Spleen (tissue), 11 donors: Measurements from ENCODE around the gene PLEKHB1. TPM values are rescaled to one million over a fixed set of nuclear protein-coding genes. Genes with fewer than 3 reads are reported as not detected.

Experiments used
- DNase-seq: peaks from one replicate; pipeline ENCODE4 v3.0.0-alpha.2; 2020
- H3K27ac ChIP-seq, 8 donors: fragments of 200-600 bp; sonication (generic) in 7 of 8; 1 replicate in 4 of 8; 2 replicates in 4 of 8; pipeline versions ENCODE4 v1.5.0 to v1.8.0; 2016 to 2021; ENCODE audit warnings: inconsistent platforms in 4 of 8, mild to moderate bottlenecking in 4 of 8, moderate library complexity in 1 of 8
- H3K27me3 ChIP-seq, 7 donors: fragments of 200-600 bp; sonication (generic) in 6 of 7; replicated peaks in 1 of 7; 1 replicate in 4 of 7; 2 replicates in 3 of 7; pipeline versions ENCODE4 v1.5.0 to v1.8.0; 2016 to 2021; ENCODE audit warnings: inconsistent platforms in 3 of 7, mild to moderate bottlenecking in 1 of 7
- H3K36me3 ChIP-seq, 6 donors: fragments of 200-600 bp; sonication (generic) in 5 of 6; 1 replicate in 4 of 6; 2 replicates in 2 of 6; pipeline versions ENCODE4 v1.5.0 to v1.8.0; 2016 to 2021; ENCODE audit warnings: inconsistent platforms in 2 of 6
- H3K4me1 ChIP-seq, 6 donors: fragments of 200-600 bp; sonication (generic) in 5 of 6; 1 replicate in 3 of 6; 2 replicates in 3 of 6; pipeline versions ENCODE4 v1.5.0 to v1.8.0; 2016 to 2021; ENCODE audit warnings: inconsistent platforms in 3 of 6
- H3K4me3 ChIP-seq, 8 donors: fragments of 200-600 bp; sonication (generic) in 7 of 8; 1 replicate in 4 of 8; 2 replicates in 4 of 8; pipeline versions ENCODE4 v1.5.0 to v1.8.0; 2016 to 2021; ENCODE audit warnings: inconsistent platforms in 4 of 8, mild to moderate bottlenecking in 4 of 8, moderate library complexity in 2 of 8
- H3K9me3 ChIP-seq, 8 donors: fragments of 200-600 bp; sonication (generic) in 7 of 8; 1 replicate in 4 of 8; 2 replicates in 4 of 8; pipeline versions ENCODE4 v1.5.0 to v1.8.0; 2016 to 2021; ENCODE audit warnings: inconsistent platforms in 4 of 8
- CTCF ChIP-seq, 11 experiments: fragments of 200-600 bp in 7 of 11; fragments of 450-650 bp in 4 of 11; sonication (generic) in 4 of 11; IDR thresholded peaks in 8 of 11; conservative IDR thresholded peaks in 3 of 11; 1 replicate in 7 of 11; 2 replicates in 4 of 11; pipeline versions ENCODE4 v1.4.0 to v1.8.0; 2016 to 2021; ENCODE audit warnings: antibody characterized with exemption in 11 of 11, inconsistent platforms in 4 of 11, mild to moderate bottlenecking in 1 of 11
- POLR2A ChIP-seq, 3 donors: fragments of 450-650 bp; IDR thresholded peaks; one replicate each; pipeline ENCODE4 v1.5.1; 2017; ENCODE audit warnings: antibody characterized with exemption in 3 of 3, mild to moderate bottlenecking in 1 of 3
- POLR2AphosphoS5 ChIP-seq, 3 donors: sonication (generic); formaldehyde crosslinking; IDR thresholded peaks; one replicate each; pipeline ENCODE4 v1.5.1; 2017; ENCODE audit warnings: antibody characterized with exemption in 3 of 3
- WGBS, 5 donors: extraction: QIAGEN DNeasy Blood & Tissue Kit in 3 of 5; methylation state at CpG; one replicate each; pipeline versions ENCODE4 v1.1.5 to v1.1.7; 2013 to 2018; 5-methylcytosine and 5-hydroxymethylcytosine counted together
- intact Hi-C: fragments of 100-400 bp; cut with DNase I; formaldehyde crosslinking; loops from one replicate; pipeline ENCODE4 v1.15.0; 2023; ENCODE audit warnings: low total_unique reads
- polyA plus RNA-seq, 3 donors: library from polyadenylated mRNA; stranded (reverse); fragments of 200-250 nt; gene quantifications; one replicate each; pipeline ENCODE4 v1.2.1, GENCODE V29; 2013
- total RNA-seq, 7 donors: library from RNA; depleted of rRNA in 3 of 7; stranded (reverse); fragments of >200 nt in 3 of 7; fragmentation: NEBNext Ultra II Directional in 4 of 7; extraction: Animal tissue kit (Norgen Biotek cat#: 25700) in 4 of 7; gene quantifications; one replicate each; pipeline versions ENCODE4 v1.1.0 to v1.2.1, GENCODE V29; 2016 to 2021
- donor health status: healthy with polysubstance abuse.
- donor health status: DM: no; HTN: no; CAD: no; lungs with moderate emphysema.
- donor health status: DM: no; HTN: no; CAD: no.
- donor health status: Bipolar disorder and iron deficiency.
- donor health status: healthy.
- donor health status: DM: no; HTN: no; CAD: no.
- donor health status: DM: yes; HTN: yes; CAD: no.

PLEKHB1 gene
- total and polyA plus RNA-seq, 10 donors: 2.0 to 12.3 (median 7.5) TPM

GRCh38 chr11:73660497-73661034 lies 14.2 kb downstream of the PLEKHB1 start:
- DNase-seq: no peak
- TF ChIP-seq POLR2AphosphoS5 (IDR thresholded peaks at IDR 0.05): no peak
- no peak for TF ChIP-seq CTCF (IDR thresholded peaks at IDR 0.05 in 8 of 11, conservative IDR thresholded peaks at IDR 0.05 in 3 of 11)
- no peak for TF ChIP-seq POLR2A (IDR thresholded peaks at IDR 0.05)
- intact Hi-C loops: loop anchor here (10.0 kb wide), 1 partner anchor 306 kb away; no protein-coding TSS in a partner anchor

GRCh38 chr11:73661035-73661628 lies 14.8 kb downstream of the PLEKHB1 start:
- DNase-seq: peak; percentile 97
- intact Hi-C loops: loop anchor here (10.0 kb wide), 1 partner anchor 306 kb away; no protein-coding TSS in a partner anchor
- Histone ChIP-seq H3K4me3 (peak overlapping the region in 6 of 8 donors; percentile 16 to 59 (median 22)), H3K9me3 (no peaks in the 10 kb centered on the region), H3K27me3 (peaks cover 0 to 14% (median 0%) of the 10 kb centered on the region in 7 donors), H3K4me1 (peaks cover 0 to 42% (median 27%) of the 10 kb centered on the region in 6 donors), H3K27ac (peak overlapping the region in 2 of 8 donors; percentile 25 to 28), H3K36me3 (no peaks in the 10 kb centered on the region)
- TF ChIP-seq POLR2A (IDR thresholded peaks at IDR 0.05) (no peak), POLR2AphosphoS5 (IDR thresholded peaks at IDR 0.05) (peak; percentile 70 to 80 (median 76)), CTCF (IDR thresholded peaks at IDR 0.05 in 8 of 11, conservative IDR thresholded peaks at IDR 0.05 in 3 of 11) (peak; percentile 96 to 100 (median 98))
- 5 to 29% (median 8%) methylated on average over 3 to 40 of the region's 40 CpGs for WGBS, 5 donors

More at GRCh38 chr11:73660497-73661034, 14.2 kb downstream of the PLEKHB1 start:
- Histone ChIP-seq H3K4me3 (peak overlapping the region in 6 of 8 donors; percentile 16 to 59 (median 22)), H3K27ac (peak overlapping the region in 1 of 8 donors; percentile 28), H3K4me1 (peaks cover 0 to 42% (median 27%) of the 10 kb centered on the region in 6 donors), H3K36me3 (no peaks in the 10 kb centered on the region), H3K9me3 (no peaks in the 10 kb centered on the region), H3K27me3 (peaks cover 0 to 14% (median 0%) of the 10 kb centered on the region in 7 donors)
- 28 to 55% (median 35%) methylated on average over 13 to 25 of the region's 25 CpGs for WGBS, 5 donors

- WGBS, 5 donors: 87 to 99% (median 95%) methylated on average over 3 of the region's 3 CpGs
- Histone ChIP-seq H3K4me1 (peaks cover 0 to 42% (median 27%) of the 10 kb centered on the region in 6 donors), H3K27ac (no peak overlapping the region), H3K27me3 (peaks cover 0 to 14% (median 0%) of the 10 kb centered on the region in 7 donors), H3K4me3 (no peak overlapping the region), H3K36me3 (no peaks in the 10 kb centered on the region), H3K9me3 (no peaks in the 10 kb centered on the region)
- no peak for DNase-seq
- intact Hi-C loops: loop anchor here (10.0 kb wide), 1 partner anchor 308 kb away; no protein-coding TSS in a partner anchor
- TF ChIP-seq POLR2AphosphoS5 (IDR thresholded peaks at IDR 0.05) (no peak), CTCF (IDR thresholded peaks at IDR 0.05 in 8 of 11, conservative IDR thresholded peaks at IDR 0.05 in 3 of 11) (no peak), POLR2A (IDR thresholded peaks at IDR 0.05) (no peak)
These were observed 16.2 kb downstream of the PLEKHB1 start for GRCh38 chr11:73662445-73663157.
